GOT3 (cell line): ENCODE data around the gene ICAM5.

ENCODE experiments used
- DNase-seq: peaks from one replicate; lab custom pipeline; 2025; ENCODE audit warnings: mixed read lengths; lab: John Stamatoyannopoulos, UW

ICAM5 gene

DNA sequence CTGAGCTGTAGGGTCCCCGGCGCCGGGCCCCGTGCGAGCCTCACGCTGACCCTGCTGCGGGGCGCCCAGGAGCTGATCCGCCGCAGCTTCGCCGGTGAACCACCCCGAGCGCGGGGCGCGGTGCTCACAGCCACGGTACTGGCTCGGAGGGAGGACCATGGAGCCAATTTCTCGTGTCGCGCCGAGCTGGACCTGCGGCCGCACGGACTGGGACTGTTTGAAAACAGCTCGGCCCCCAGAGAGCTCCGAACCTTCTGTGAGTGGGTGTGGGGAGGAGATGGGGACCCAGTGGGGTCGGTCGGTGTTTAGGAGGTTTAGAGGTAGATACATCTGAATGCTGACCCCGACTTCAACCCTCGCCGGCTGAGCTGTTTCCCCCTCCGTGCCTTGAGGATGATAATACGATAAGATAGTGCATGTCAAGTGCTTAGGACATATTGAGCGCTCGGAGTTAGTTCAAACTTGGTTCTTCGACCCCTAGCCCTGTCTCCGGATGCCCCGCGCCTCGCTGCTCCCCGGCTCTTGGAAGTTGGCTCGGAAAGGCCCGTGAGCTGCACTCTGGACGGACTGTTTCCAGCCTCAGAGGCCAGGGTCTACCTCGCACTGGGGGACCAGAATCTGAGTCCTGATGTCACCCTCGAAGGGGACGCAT lies 1.9 kb downstream of the ICAM5 start:
- DNase-seq = no peak

DNA sequence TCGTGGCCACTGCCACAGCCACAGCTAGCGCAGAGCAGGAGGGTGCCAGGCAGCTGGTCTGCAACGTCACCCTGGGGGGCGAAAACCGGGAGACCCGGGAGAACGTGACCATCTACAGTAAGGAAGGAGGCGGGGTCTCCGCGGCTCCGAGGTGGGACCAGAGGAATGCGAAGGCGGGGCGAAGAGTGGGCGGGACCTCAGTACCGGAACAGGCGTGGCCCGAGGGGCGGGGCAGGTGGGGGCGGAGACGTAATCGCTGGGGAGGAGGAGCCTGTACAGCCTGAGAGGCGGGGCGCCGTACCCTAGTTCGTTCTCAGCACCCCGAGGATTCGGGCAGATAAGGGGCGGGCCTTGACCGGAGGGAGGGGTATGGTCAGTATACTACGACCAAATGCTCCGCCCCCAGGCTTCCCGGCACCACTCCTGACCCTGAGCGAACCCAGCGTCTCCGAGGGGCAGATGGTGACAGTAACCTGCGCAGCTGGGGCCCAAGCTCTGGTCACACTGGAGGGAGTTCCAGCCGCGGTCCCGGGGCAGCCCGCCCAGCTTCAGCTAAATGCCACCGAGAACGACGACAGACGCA lies 2.5 kb downstream of the ICAM5 start:
- DNase-seq = no peak

DNA sequence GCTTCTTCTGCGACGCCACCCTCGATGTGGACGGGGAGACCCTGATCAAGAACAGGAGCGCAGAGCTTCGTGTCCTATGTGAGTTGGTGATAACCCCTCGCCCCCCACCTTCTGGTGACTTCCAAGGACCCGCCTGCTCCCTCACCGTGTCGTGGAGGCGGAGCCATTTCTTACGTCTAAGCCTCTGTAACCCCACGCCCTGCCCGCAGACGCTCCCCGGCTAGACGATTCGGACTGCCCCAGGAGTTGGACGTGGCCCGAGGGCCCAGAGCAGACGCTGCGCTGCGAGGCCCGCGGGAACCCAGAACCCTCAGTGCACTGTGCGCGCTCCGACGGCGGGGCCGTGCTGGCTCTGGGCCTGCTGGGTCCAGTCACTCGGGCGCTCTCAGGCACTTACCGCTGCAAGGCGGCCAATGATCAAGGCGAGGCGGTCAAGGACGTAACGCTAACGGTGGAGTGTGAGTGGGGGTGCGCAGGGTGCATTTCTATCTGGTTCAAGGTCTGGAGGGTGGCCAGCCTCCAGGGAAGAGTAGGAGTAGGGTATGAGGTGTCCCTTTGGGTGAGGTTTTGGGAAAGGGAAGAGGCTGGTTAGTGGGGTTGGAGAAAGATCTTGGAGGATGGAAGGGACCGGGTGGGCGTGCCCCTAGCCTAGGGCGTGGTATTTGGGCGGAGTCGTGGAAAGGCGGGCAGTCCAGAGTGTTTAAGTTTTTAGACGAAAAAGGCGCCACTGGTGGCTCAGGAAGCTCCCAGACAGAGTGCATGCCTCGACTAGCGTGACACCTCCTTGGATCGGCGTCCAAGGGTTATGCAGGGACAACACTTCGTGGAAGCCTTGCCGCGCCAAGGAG lies 3.3 kb downstream of the ICAM5 start:
- no peak for DNase-seq

GRCh38 chr19:10293637-10294367 lies 4.0 kb downstream of the ICAM5 start:
- DNase-seq = no peak

- no peak for DNase-seq
Measured at GRCh38 chr19:10294368-10294697, 4.6 kb downstream of the ICAM5 start.

- DNase-seq = no peak
Measured at GRCh38 chr19:10295305-10295846, 5.6 kb downstream of the ICAM5 start.

GRCh38 chr19:10295847-10296591 lies 6.3 kb downstream of the ICAM5 start:
- DNase-seq = no peak

DNA sequence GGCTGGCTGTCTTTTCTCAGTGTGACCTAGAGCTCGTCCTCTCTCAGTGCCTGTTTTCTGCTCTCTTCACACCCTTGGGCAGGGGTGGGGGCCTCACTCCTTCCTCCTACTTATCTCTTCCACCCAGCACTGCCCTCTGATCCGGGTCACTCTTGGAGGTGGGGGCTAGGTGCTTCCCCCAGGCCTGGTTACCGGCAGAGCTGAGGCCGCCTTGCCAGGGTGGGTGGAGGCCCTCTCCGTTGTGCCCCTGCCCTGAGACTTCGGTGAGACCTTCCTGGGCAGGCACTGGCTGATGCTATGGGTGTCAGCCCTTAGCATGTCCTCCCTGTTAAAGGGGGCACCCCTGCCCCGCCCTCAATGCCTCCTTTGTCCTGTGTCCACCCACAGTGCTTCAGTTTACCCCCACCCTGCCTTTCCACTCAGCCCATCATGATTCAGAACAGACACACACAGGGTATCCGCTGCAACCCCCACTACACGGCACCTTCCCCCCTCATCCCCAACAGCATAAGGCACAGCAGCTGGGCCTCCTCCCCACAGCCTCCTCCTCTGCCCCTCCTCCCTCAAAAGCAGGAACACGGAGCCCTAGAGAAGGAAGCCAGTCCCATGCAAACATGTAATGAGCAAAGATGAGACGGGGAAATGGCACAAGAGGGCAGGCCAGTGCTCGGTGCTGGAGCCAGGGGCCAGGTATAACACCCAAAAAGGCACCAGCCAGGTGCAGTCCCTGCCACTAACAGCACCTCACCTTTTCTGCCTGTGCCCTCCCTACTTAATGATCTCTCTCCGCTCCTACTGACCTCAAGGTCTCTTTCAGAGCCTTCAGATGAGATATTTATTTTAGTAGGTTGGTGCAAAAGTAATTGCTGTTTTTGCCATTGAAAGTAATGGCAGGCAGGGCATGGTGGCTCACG lies 10.1 kb downstream of the ICAM5 start:
- no peak for DNase-seq

DNA sequence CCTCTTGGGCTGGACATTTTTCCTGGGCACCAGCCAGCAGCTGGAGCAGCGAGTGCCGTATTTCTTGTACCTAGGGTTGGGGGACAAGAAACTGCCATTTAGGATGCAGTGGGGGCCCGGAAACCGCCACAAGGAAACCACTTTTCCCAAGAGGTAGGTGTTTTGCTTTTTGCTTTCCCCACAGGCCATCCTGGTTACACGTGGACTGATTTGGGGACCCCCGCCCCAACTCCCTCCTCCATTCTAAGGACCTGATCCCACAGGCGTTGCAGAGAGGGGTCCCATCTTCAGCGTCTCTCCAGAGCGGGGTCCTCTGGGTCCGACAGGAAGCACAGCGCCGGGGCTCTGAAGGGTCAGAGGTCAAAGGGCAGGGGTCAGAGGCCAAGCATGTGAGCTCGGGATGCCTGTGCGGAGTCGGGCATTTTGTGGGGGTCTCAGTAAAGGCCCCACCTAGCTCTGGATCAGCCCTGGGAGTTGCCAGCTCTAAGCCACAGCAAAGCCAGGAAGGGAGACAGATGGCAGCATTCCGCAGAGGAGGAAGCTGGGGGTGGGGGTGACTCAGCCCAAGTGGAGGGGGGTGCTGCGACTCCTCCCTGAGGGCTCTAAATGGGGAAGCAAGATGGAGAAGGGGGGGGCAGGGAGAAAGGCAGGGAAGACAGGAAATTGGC lies 15.5 kb downstream of the ICAM5 start:
- no peak for DNase-seq

DNA sequence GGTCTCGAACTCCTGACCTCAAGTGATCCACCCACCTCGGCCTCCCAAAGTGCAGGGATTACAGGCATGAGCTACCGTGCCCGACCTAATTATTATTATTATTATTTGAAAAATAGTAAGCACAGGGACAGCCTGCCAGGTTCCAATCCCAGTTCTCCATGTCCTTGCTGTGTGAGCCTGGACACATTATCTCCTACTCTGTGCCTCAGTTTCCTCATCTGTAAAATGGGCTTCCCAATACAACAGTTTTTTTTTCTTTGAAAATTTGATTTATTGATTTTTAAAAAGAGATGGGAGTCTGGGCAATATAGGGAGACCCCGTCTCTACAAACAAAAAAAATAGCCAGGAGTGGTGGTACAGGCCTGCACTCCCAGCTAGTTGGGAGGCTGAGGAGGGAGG lies 16.6 kb downstream of the ICAM5 start:
- no peak for DNase-seq

- no peak for DNase-seq
Measured at GRCh38 chr19:10309423-10309822, 19.7 kb downstream of the ICAM5 start, which contains the start of gene ZGLP1. ZGLP1 (minus strand) TSS chr19:10309815.

GRCh38 chr19:10315335-10316214 lies 25.8 kb downstream of the ICAM5 start, which contains the start of gene FDX2:
FDX2 (minus strand) TSS chr19:10316015; CDS start chr19:10315996, 19 bp downstream.
- peak; percentile 44 for DNase-seq

GRCh38 chr19:10316229-10317044 lies 26.7 kb downstream of the ICAM5 start:
- no peak for DNase-seq

GRCh38 chr19:10317045-10317856 lies 27.5 kb downstream of the ICAM5 start:
- DNase-seq = no peak

DNA sequence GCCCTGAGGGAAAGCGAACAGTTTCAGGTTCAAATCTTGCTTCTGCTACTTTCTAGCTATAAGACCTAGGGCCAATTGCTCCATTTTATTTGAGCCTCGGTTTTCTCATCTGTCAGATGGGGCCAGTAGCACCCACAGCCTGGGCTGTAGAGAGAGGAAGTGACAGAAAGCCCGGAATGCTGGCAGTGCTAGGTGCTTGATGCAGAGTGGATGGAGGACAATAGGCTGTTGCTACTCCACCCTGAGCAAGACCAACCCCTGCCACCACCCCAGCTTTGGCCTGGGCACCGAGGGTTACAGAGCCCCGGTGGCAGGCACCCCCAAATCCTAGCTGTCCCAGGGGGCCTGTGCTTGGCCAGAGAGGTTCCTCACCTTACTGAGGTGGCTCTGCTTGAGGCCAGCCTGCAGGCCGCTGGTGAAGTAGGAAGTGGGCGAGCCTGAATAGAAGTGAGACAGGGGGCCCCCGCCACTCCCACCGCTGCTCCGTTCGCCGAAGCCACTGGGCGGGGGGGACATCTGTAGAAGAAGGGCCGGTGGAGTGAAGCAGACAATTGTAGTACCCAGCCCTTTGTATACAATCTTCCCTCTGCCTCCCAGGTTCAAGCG lies 28.2 kb downstream of the ICAM5 start:
- DNase-seq = no peak
